ENCODE results near the gene USP48.

USP48 gene

DNA sequence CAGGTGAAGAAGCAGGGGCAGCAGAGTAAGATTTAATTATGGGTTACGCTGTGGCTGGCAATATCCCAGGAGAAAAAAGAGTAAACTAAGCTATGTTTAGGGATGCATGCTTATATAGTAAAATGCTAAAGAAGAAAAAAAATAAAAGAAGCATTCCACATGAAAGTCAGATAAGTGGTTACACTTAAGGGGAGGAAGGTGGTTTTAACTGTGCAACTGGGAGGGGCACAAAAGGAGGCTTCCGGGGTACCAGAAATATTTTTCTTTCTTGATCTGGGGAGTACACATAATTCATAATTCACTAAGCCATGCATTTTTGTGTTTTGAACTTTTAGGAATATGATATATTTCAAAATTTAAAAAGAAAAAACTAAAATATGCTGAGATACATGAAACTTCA is 39.5 kb downstream of the USP48 start:
- no peak for DNase-seq

DNA sequence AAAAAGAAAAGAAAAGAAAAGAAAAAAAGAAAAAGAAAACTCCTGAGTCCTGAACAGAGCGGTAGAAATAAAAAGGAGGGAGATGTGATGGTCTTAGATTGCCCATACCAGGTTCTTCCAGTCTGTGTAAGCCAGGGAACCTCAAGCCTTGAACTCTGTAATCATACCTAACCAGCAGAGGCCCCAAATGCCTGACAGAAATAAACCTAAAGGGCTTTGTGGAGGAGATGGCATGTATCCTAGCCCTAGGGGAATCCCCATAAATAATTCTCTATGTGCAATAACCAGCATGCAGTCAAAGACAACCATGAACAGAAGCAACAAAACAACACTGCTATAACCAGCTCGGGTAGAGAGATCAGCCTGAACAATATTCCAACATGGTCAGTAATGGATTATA is 40.4 kb downstream of the USP48 start:
- DNase-seq, result no peak

DNA sequence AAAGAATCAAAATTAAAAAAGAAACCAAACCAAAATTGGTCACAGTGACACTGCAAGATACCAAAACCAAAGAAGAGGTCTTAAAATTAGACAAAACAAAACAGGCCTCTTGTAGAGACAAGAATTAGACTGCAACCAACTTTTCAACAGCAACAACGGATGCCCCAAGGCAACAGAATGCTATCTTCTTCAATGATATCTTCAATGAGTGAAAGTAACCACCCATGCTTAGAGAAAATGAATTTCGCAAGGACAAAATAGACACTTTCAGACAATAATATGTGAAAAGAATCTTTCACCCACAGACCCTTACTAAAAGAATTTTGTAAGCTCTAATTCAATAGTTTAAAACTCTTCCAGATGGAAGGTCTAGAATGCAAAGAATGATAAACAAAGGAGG is 41.7 kb downstream of the USP48 start:
- DNase-seq, result no peak

DNA sequence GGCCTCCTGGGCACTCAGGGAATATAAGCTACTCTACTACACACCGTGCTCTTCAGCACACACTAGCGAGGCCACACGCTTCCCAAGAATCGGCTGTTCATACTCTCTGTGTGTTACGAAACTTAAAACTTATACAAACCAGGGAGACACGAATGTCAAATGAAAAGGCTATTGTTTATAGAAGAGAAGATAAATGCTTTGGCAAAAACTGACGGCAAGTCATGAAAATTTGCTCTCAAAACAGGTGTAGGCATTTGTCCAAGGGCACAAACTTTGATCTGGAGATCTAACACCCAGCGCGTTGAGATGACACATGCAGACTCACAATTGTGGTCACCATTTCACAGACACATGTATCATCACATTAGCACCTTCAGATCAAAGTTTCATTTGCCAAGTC is 46.1 kb downstream of the USP48 start:
- DNase-seq, result no peak

DNA sequence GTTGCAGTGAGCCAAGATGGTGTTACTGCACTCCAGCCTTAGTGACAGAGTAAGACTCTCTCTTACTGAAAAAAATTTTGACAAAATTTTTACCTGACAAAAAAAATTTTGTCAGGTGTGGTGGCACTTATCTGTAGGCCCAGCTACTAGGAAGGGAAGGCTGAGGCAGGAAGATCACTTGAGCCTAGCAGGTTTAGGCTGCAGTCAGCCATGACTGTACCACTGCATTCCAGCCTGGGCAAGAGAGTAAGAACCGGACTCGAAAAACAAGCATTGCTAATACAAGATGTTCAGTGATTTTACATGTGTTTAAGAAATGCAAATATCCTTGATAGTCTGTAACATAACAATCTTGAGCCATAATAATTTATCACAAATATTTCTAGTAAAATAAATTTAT is 46.9 kb downstream of the USP48 start:
- DNase-seq, result no peak

DNA sequence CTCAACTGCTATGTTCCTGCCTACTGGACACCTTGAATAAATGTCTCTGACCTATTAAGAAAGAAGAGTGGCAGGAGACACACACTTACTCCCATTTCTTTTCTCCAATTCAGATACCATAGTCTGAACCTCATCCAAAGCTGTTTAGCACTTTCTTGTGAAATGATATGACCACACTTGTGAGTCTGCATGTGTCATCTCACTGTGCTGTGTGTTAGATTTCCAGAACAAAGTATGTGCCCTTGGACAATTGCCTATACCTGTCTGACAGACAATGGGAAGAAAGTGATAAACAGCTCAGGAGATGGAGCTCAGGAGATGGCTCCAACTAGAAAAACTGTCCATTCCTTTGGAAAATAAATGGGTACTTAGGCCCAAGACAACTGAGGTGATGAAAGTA is 48.4 kb downstream of the USP48 start:
- DNase-seq, result no peak

DNA sequence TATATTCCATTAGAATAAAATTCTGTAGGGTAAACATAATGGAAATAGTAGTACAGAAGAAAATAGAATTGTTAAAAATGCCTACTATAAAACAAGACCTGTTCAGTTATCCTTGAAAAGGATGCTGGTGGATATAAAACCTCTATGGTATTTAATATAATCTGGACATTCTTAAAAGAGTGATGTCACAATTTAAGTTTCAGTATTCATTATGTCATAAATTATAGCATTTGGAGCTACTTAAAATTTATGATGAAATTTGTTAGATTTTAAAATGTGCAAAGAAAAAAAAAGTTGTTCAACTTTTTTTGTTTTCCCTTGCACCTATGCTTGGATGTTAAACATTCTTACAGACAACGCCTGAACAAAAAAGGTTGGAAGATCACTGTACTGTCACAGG is 50.3 kb downstream of the USP48 start:
- DNase-seq, result no peak

DNA sequence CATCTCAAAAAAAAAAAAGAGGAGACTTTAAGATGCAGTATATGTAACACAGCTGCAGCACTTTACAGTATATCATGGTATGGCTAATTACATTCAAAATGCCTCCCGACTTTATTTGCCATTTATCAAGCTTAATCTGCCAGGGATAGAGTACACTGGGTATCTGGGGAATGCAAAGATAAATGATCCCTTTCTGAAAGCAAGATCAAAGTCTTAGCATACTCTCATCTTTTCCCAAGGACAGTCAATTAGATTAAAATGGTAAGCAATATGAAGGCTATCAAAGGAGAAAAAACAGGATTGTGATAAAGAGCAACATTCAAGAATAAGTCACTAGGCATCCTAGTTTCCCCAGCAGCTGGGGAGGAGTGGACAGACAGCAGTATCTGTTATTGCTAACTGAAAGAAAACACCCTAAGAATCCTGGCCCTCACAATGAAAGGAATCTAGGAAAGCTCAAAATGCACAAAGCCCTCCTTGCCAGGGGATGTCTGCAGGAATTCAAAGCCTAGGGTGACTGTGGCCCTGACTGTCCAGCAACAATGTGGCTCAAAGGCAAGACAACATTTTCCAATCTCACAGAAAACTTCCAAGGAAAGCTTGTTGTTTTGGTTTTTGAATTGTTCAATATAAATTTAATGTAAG is 57.1 kb downstream of the USP48 start:
- DNase-seq, result no peak

DNA sequence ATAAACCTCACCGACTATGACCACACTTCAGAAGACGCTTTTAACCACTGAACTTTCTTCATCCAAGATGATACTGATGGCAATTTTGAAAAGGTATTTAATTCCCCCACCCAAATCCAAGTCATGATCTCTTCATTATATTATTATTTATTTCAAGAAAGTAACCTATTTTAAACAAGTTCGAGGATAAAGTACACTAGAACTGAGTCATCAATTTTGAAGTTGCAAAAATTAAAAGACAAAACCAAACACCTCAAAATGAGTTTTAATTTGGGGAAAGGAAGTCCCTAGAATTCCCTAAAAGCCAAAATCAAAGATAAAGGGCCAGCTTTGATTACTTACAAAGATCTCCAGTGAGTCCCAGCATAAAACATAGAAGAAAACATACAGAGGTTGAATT is 58.4 kb downstream of the USP48 start:
- DNase-seq, result no peak

DNA sequence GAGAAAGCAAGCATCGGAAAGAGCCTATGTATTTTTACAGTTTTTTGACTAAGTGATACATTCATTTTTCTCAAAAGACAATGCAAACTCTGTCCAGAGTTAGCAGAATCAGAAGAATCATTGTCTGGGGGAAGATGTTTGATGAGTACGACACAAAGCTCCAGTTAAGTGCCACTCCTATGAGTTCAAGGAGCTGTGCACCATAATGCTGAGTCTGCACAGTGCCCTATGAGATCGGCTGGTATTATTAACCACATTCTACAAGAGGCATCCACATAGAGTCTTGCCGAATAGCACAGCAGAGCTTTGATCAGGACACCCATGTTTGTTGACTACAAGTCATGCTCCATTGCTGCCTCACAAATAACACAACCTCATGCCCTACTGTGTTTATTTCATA is 58.9 kb downstream of the USP48 start:
- no peak for DNase-seq

DNA sequence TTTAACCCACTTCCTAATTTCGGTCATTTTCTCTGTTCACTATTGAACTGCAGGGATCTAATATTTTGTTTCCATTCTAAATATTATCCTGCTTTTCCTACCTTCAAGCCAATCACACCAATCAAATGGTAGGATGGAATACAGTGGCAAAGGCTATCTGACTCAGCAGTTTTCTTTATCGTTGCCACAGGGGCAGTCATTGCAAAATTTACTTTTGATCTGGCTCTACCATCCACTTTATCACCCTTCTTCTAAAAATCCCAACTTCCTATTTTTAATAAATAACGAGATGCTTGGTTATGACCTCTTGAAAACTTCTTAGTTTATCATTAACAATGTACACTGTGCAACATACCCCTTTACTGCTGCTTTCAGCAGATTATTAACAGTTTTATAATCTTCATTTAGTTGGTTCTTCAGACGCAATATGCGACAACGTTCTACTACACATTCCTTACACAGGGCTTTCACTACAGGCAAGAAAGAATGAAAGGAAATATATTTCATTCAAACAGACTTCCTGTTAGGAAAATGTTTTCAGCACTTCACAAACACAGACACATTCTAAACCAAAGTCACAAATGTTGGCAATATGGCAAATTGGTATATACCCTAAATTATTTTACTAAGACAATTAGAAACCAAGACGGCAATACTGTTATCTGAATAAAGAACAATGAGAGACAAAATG is 61.5 kb downstream of the USP48 start:
- DNase-seq, result peak; percentile 64

DNA sequence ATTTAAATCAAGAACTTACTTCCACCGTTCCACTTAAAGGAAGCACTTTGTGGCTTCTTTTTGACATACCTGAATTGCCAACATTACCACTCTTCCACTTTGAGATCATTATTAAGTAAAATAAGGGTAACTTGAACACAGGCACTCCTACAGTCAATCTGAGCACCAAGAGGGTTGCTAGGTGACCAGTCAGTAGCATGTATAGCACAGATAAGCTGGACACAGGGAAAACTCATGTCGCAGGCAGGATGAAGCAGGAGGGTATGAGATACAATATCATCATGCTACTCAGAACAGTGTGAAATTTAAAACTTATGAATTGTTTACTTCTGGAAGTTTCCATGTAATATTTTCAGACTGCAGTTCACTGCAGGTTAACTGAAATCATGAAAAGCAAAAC is 66.8 kb downstream of the USP48 start:
- peak; percentile 27 for DNase-seq

DNA sequence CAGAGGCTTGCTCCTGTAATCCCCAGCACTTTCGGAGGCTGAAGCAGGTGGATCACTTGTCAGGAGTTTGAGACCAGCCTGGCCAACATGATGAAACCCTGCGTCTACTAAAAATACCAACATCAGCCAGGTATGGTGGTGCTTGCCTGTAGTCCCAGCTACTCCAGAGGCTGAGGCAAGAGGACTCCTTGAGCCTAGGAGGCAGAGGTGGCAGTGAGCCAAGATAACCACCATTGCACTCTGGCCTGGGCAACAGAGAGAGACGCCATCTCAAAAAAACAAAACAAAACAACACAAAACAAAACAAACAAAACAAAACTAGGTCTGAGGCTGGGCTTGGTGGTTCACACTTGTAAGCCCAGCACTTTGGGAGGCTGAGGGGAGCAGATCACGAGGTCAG is 75.1 kb downstream of the USP48 start:
- no peak for DNase-seq

DNA sequence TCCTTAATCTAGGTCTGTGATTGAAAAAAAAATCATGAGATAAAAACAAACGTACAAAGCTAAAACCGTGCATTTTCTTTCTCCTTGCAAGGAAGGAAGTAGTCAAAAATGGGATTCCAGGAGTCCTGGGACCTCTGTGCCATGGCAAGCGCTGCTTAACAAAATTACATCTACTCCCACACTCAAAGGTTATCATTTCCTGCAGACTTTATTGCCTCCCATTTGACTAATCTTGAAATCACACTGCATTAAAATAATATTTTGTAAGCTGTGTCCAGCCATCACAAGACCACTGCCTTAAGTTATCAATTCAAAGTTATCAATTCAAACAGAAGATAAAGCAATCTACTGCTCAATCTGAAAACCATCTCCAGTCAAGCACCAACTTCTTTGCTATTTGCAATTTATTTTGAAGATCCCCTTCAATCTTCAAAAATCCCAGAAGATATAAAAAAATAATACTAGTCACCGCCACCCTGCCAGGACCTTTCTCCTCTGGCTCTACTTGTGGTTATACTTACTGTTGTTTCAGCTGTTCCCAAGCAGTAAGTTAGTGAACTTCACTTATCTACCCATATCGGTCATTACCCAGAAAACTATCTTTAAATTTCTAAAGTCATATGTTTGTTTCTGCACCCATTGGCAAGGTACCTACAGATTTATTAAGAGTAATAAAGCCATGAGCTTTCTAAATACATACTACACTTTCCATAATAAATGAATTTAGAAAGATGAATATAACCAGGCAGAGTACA is 75.7 kb downstream of the USP48 start:
- no peak for DNase-seq

DNA sequence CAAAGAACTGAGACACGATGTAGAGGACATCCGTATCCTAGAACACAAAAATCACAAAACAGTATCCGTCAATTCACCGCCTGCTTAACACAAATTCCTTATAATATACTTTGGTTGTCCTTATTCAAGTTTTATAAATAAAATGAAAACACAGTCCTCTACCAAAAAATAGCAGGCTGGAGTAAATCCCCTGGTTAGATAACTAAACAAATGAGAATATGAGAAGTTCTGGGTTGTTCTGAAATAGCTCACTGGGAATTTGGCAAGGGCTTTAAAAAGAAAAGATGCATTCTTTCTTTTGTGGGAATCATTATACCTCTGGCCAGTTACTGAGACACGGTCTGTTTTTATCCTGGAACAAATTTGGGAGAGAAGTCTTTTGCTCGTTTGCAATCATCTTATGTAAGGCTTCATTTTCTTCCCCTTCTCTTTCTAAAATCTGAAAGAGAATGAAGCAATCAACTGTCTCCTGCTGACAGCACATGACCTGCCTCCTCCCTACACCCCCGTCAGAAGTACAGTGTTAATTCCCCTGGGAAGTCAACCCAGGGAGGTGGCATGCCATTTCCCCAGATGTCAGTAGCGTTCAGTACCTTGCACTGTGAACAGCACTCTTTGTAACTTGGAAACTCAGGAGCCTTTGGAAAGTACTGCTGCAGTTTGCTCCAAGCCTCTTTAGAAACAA is 76.7 kb downstream of the USP48 start:
- peak; percentile 46 for DNase-seq

DNA sequence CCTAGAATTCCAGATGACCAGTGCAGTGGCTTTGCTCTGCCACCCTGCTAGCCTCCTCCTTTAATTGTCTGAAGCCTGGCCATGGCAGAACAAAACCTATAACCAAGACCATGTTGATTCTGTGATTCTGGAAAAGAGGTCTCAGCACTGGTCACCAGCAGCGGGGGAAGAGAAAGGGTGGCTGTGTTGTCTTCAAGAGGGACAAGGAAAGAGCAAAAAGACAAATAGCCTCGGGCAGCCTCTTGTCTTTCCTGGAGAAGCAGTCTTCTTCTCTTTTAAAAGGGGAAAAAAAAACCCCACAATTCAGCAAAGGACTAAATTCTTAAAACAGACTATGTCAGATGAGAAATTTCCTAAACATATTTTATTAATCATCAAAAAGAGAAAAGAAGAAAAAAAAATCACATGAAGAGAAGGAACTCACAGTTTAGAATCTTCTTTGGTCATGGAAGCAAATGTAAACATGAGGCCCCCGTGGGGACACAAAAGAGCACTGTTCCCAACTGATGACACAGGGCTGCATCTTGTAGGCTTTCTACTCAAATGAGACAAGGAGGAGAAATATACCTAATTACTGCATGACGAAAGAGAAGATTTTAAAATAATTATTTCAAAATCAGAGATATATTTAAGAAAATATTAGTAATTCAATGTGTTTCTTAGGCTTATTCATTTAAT is 77.5 kb downstream of the USP48 start:
- no peak for DNase-seq

DNA sequence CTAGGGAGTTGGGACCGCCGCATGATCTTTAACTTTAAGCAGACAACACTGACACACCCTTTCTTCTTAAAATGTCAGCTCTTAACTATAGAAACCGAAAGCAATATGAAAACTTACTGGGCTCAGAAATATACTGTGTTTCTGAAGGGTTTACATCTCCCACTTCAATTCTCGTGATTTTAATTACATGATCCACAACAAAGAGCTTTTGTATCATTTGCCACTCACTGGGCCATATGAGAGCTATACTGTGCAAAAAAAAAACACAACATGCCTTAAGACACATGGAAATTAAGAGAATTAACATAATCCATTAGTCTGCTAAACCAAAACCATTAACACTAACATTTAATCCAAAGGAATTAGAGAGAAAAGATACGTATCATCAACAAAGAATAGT is 78.8 kb downstream of the USP48 start:
- DNase-seq, result no peak

DNA sequence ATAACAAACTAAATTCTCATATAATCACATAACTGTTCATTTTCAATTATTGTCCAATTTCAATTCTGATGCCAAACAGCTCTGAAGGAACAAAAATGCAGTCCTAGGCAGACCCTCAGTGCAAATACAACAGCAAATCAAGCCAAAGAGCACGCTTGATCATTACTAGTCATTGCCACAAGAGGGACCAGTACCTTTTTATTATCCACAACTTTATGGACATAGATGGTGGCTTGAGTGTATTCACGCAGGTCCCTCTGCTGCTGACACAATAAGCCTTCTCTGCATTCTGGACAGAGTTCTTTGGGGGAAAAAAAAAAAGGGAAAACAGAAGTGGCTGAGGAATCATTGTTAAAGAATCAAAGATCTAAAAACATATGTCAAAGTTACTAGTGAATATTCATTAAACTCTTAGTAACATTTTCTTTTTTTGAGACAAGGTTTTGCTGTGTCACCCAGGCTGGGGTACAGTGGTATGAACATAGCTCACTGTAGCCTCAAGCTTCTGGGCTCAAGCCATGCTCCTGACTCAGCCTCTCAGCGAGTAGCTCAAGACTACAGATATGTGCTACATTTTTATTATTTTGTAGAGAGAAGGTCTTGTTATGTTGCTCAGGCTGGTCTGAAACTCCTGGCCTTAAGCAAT is 79.5 kb downstream of the USP48 start:
- peak; percentile 56 for DNase-seq

DNA sequence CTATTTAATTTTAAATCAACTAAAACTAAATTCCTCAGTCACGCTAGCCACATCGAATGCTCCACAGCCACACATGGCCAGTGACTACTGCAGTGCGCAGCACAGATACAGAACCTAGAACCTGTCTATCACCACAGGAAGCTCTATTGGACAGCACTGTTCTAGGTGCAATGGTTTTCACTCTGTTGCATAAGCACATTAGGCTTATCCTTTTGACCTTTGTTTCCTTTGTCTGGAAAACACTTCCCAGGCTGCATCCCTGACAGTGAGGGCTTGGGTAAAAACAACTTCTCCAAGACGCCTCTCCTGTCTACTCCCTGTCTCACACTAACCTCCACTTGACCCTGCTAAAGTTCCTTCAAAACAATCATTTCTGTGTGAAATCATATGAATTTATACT is 80.2 kb downstream of the USP48 start:
- DNase-seq, result no peak

DNA sequence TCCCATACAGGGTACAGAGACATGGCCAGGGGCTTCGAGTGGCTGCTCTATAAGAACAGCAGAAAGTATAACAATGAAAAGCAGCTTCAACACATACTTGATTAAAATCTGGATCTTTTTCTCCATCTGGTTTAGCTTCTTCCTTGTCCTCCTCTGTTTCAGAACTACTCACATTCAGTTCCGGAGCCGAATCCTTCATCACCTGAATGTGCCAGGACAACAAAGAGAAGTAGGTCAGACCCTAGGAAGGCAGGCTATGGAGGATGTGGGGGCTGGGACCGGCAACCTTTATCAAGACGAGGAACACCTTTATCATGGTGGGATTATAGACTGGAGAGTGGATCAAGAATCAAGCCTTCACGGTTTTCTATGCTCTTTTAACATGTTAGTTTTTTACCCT is 81.5 kb downstream of the USP48 start:
- DNase-seq, result no peak

DNA sequence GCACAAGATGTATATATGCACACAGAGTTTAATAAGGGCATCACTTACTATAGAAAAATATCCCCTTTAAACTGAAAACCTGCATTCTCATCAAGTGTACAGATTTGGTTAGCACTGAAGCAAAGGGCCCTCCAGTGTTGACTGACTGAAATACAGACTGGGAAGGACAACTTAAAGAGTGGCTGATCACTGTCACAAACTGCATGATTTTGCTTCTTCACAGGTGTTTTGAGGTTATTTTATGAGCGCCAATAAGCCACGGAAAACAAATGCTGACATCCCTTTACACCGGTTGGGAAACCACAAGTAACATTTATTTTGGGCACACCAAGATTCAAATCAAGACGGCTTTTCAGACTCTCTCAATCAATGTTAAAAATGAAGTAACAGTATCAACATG is 82.9 kb downstream of the USP48 start:
- DNase-seq, result no peak

DNA sequence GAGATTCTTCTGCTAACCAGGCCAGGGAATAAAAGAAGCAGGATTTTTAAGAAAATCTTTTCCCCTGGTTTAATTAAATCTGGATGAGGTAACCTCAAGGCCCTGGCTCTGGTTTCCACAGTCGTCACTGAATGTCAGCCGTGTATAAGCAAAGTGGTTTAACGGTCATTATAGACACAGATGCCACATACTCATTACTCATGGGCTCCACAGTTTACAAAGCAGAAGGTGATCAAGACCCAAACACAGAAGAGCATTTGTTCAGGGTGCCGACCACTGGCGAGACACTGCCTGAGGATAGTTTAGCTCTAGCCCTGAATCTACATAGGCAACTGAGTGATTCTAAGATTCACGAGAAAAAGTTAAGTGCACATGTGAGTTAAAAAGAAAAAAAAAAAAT is 86.0 kb downstream of the USP48 start:
- no peak for DNase-seq

DNA sequence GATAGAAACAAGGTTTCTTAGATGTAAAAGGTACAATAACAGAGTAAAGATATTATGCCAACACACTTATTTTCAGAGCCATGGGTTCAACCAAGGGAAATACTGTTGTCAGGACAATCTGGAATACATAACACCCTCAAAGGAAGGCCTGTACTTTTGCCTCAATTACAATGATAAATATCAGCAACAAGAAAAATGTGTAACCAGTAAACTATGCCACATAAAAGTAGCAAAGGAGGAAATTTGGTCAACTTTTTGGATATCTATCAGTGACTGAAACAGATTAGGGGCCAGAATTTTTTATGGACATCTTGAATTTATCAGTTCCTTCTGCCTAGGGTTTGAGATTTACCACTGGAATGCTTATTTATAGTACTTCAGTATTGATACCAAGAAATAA is 89.2 kb downstream of the USP48 start:
- no peak for DNase-seq
